Measurements from ENCODE around the gene SLC4A7. TPM values are rescaled to one million over a fixed set of nuclear protein-coding genes. Genes with fewer than 3 reads are reported as not detected.

SLC4A7 gene
- total RNA-seq, 1 donor from 2014 or later = 12.2 TPM

GRCh38 chr3:27468283-27468886, 15.8 kb downstream of the SLC4A7 start:
- Histone ChIP-seq H3K27ac (replicated peaks) (no peak overlapping the region), H3K4me1 (peaks cover 12% of the 10 kb centered on the region), H3K36me3 (no peaks in the 10 kb centered on the region), H3K4me3 (no peak overlapping the region), H3K27me3 (ENCODE audit: low read depth) (no peaks in the 10 kb centered on the region), H3K9me3 (replicated peaks) (no peaks in the 10 kb centered on the region)
- TF ChIP-seq CTCF (IDR thresholded peaks at IDR 0.05; ENCODE audit: borderline replicate concordance) = no peak
- DNase-seq = no peak
- intact Hi-C loops (cut with micrococcal nuclease) = loop anchor here (5.0 kb wide), 1 partner anchor 156 kb away; no protein-coding TSS in a partner anchor

- DNase-seq = no peak
- H3K9me3 ChIP-seq (replicated peaks) = no peaks in the 10 kb centered on the region
- intact Hi-C loops (cut with micrococcal nuclease) = loop anchor here (5.0 kb wide), 1 partner anchor 155 kb away; no protein-coding TSS in a partner anchor
- peaks cover 12% of the 10 kb centered on the region for H3K4me1 ChIP-seq
- H3K4me3 ChIP-seq = no peak overlapping the region
- peak; percentile 61 for TF ChIP-seq CTCF (IDR thresholded peaks at IDR 0.05; ENCODE audit: borderline replicate concordance)
- H3K36me3 ChIP-seq = no peaks in the 10 kb centered on the region
- H3K27me3 ChIP-seq (ENCODE audit: low read depth) = no peaks in the 10 kb centered on the region
- no peak overlapping the region for H3K27ac ChIP-seq (replicated peaks)
Observed at GRCh38 chr3:27467545-27467944, 16.6 kb downstream of the SLC4A7 start.

DNA sequence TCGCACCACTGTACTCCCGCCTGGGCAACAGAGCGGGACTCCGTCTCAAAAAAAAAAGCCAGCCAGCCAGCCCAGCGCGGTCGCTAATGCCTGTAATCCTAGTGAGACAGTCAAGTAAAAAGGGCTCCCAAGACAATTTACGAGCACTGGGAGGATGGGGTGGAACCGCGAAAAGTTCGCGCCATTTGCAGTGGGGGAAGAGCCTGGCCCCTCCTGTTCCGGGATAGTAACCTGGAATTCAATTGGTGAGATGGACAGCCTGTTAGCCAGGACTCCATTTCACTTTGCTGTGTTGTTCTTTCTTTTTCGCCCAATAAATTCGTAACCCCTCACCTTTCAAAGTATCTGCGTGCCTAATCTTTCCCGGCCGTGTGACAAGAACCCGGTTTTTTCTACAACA, 19.5 kb downstream of the SLC4A7 start:
- Histone ChIP-seq H3K4me3 (no peak overlapping the region), H3K9me3 (replicated peaks) (no peaks in the 10 kb centered on the region), H3K36me3 (no peaks in the 10 kb centered on the region), H3K27me3 (ENCODE audit: low read depth) (no peaks in the 10 kb centered on the region), H3K4me1 (peaks cover 12% of the 10 kb centered on the region), H3K27ac (replicated peaks) (no peak overlapping the region)
- TF ChIP-seq CTCF (IDR thresholded peaks at IDR 0.05; ENCODE audit: borderline replicate concordance) = no peak
- DNase-seq = no peak
- intact Hi-C loops (cut with micrococcal nuclease) = loop anchor here (5.0 kb wide), 1 partner anchor 152 kb away; no protein-coding TSS in a partner anchor

GRCh38 chr3:27462228-27462627, 22.0 kb downstream of the SLC4A7 start:
- H3K27me3 ChIP-seq (ENCODE audit: low read depth) = no peaks in the 10 kb centered on the region
- no peak overlapping the region for H3K27ac ChIP-seq (replicated peaks)
- no peaks in the 10 kb centered on the region for H3K36me3 ChIP-seq
- no peaks in the 10 kb centered on the region for H3K9me3 ChIP-seq (replicated peaks)
- TF ChIP-seq CTCF (IDR thresholded peaks at IDR 0.05; ENCODE audit: borderline replicate concordance) = no peak
- intact Hi-C loops (cut with micrococcal nuclease) = no loop called here
- no peak for DNase-seq
- no peak overlapping the region for H3K4me3 ChIP-seq
- peaks cover 14% of the 10 kb centered on the region for H3K4me1 ChIP-seq

- TF ChIP-seq CTCF (IDR thresholded peaks at IDR 0.05; ENCODE audit: borderline replicate concordance) = no peak
- Histone ChIP-seq H3K9me3 (replicated peaks) (no peaks in the 10 kb centered on the region), H3K4me3 (no peak overlapping the region), H3K4me1 (peaks cover 21% of the 10 kb centered on the region), H3K27me3 (ENCODE audit: low read depth) (no peaks in the 10 kb centered on the region), H3K27ac (replicated peaks) (no peak overlapping the region), H3K36me3 (no peaks in the 10 kb centered on the region)
- no peak for DNase-seq
- intact Hi-C loops (cut with micrococcal nuclease) = no loop called here
Observed at GRCh38 chr3:27458929-27459328, 25.3 kb downstream of the SLC4A7 start.
